Hepatic stellate cell (primary cell): ENCODE data around the gene ARPC5L.
"Not testable (repeated sequence)": the region's sequence is repeated elsewhere in the genome, so short reads cannot be mapped to it uniquely, and the experiment has no call there.

Experiments used
- DNase-seq: peaks from one replicate; pipeline ENCODE4 v3.0.0; 2011; ENCODE audit warnings: low spot score

ARPC5L gene

DNA sequence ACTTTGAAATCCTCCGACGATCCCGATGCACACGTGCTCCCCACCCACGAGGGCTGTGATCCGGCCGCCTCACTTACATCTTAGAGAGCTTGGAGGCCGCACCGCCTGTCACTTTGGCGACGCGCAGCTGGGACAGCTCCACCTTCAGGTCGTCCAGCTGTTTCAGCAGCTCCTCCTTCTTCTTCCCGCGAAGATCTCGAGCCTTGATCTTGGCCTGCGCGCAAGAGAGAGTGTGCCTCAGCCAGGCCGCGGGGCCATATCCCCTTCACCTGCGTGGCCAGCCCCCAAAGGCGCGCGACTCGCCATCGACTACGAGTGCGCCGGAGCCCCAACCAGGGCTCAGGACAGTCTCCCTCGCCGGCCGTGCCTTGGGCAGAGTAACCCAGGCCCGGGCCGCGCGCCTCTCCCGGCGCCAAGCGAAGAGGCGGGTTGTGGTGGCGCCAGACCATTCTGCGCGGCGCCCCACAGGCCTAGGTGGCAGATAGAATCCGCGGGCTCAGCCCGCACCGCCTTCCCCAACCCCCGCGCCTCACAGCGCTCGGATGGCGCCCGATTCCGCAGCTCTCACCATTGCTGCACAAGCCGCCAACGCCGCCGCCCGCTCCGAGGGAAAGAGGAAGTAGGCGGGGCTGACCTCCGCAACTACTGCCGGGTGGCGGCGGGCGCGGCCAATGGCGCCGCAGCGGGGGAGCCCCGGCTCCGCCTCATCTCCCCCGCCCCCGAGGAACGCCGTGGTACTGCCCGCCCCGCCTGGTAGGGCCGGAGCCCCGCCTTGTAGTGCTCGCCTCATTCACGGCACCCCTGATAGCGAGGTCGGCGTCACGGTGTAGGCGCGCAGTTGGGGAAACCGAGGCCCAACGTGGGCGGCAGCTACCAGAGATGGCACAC is at the start of gene ARPC5L, which contains the start of gene RPL35:
Gene ARPC5L (plus strand): TSS at position 789 of the 888 bp plus-strand sequence. CDS start 7,161 bp downstream, outside the sequence.
Gene RPL35 (minus strand): TSS at position 616 of the 888 bp plus-strand sequence. CDS start 45 bp downstream, at position 571.
- DNase-seq = peak; percentile 99

- DNase-seq = peak; percentile 96
These were observed 49.5 kb upstream of the ARPC5L start for GRCh38 chr9:124812441-124812876.

DNA sequence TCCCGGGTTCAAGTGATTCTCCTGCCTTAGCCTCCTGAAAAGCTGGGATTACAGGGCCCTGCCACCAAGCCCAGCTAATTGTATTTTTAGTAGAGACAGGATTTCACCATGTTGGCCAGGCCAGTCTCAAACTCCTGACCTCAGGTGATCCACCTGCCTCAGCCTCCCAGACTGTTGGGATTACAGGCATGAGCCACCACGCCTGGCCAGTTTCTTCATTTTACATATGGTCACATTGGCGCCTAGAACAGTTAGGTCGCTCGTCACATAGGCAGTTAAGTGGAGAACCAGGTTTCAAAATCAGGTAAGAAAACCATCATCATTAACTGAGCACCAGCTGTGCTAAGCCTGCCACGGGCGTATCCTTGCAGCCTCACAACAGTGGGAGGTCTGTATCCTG is 48.9 kb upstream of the ARPC5L start:
- no peak for DNase-seq

GRCh38 chr9:124813501-124814163 is 48.3 kb upstream of the ARPC5L start:
- DNase-seq = no peak

GRCh38 chr9:124814164-124814535 is 47.8 kb upstream of the ARPC5L start:
- DNase-seq = no peak

- no peak for DNase-seq
These were observed 46.3 kb upstream of the ARPC5L start for GRCh38 chr9:124815601-124816000.

DNA sequence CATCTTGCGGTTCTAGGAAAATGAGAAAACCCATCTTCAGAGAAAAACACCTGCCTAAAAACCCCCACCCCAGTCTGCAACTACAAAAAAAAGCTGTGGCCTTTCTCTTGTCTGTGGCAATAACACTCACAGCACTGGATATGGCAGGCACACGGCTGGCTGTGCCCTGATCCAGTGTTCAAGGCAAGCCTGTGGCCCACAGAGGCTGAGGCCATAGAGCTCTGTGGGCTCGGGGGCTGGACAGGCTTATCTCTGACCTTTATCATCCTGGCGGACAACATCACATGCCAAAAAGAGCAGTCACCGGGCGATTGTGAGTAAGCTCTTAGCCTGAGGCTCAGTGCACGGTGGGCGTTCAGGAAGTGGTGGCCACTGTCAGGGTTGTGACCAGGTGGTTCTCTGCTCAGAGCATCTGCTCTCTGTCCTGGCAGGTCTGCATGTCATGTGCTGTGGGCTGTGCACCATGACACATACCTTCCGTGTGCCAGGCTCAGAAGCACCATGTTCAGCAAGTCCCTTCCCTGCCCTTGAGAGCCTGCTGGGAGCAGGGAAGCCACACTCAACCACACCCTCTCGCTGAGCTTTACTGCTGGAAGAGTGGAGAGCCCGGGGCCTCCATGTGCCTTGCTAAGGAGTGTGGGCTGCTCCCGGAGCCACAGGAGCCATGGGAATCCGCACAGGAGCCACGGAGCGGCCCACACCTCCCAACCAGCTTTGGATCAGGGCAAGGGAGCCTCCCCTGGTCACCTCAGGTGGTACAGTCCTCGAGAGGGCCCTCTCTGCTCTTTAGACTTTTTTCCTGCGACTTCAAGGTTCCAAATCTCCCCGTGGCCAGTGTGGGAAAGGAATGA is 43.3 kb upstream of the ARPC5L start:
- no peak for DNase-seq

DNA sequence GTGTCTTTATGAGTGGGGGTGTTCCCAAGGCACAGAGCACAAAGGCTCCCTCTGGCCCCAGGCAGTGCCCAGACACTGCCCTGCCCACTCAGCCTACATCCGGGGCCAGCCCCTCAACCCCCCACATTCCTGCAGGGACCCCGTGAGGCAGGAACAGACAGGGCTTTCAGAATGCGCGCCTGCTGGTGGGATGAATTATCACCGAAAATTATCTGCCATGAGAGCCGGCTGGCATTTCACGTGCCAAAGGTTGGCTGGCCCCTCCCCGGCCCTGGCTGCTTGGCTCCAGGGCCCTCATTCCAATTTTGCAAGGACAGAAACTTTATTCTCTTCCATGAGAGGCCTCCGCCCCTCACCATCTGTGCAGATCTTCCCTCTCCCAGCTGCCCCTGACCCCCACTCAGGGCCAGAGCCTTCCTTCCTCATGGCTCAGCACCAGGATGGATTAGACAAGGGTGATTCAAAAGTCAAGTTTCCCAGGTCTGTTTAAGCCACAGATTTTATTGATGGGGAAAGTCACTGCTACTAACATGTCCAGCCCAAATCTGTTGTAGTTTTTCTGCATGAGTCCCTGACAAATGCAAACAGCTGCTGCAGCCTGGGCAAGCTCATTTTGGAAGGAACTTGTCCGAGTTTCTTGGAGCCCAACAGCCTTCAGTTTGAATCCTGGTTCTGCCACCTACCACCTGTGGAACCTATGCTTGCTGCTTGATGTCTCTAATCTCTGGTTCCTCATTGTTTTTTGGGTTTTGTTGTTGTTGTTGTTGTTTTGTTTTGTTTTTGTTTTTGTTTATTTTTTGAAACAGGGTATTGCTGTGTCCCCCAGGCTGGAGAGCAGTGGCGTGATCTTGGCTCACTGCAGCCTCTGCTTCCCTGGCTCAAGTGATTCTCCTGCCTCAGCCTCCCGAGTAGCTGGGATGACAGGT is 41.0 kb upstream of the ARPC5L start:
- DNase-seq = no peak

- DNase-seq = no peak
These were observed 33.2 kb upstream of the ARPC5L start for GRCh38 chr9:124828489-124829333.

DNA sequence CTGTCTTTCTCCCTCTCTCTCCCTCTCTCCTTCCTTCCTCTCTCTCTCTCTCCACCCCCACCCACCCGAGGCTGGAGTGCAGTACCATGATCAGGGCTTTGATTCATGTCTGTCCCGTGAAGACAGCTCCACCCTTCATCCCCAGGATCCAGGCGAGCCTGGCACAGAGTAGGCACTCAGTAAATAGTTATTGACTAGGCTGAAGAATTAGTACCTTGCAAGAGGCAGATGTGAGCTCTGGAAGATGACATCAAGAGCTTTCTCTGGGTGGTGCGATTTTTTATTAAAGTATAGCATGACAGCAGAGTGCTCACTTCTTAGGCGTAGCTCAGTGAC is 32.6 kb upstream of the ARPC5L start:
- DNase-seq = no peak

DNA sequence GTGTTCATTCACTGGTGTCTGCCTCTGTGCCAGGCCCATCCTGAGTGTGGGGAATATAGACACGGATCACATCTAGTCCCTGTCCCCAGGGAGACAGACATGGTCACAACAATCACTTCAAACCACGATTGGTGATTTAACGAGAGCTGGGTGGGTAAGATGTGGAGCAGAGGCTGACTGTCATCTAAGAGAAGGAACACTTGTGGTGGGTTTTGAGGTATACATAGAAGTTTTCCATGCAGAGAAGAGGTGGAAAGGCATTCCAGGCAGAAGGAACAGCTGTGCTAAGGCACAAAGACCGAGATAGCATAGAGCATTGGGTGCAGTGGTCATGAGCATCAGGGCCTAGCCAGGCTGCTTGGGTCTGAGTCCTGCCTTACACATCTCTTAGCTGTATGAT is 31.3 kb upstream of the ARPC5L start:
- no peak for DNase-seq

DNA sequence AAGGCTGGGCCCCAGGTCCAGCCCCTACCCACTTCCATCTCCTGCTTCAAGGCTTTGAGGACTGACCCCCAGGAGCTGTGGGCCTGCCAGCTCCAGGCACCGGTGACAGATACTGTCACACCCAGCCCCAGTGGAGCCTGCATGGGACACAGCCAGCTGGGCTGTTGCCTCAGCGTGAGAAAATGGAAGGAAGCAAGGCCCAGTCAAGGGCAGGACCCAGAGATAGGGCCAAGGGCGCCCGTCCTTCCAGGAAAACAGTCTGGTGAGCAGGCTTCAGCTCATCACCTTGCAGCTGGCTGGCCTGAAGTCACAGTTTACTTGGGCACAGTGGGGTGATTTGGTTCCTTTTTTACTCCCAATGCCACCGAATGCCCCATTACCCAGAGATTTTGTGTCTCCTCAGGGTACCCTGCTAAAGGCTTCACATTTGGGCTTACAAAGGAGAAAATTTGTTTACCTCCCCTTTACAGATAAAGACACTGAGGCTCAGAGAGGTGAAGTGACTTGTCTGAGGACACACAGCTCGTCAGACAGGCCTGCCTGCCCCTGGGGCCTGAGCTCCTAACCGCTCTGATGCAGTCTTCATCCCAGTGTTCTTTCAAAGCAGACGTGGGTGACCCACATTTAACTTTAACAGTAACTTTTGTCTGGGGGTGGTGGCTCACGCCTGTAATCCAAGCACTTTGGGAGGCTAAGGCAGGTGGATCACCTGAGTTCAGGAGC is 30.1 kb upstream of the ARPC5L start:
- no peak for DNase-seq

DNA sequence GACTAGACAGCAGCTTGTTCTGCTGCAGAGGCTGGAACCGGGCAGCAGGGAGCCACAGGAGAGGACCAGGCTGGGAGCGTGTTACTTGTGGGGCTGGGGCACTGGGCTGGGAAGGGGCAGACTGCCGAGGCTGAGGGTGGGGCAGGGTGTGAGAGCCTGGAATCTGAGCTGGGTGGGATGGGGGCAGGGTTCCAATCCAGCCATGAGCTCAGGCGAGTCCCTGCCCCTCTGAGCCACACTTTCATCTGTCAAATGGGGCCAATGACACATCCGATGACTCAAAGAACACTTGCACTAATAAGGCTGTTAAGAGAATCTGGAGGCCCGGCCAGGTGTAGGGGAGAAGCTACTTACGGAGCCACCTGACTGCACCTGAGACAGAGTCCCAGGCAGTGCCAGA is 27.3 kb upstream of the ARPC5L start:
- no peak for DNase-seq

GRCh38 chr9:124835026-124835557 is 26.8 kb upstream of the ARPC5L start:
- DNase-seq = peak; percentile 67

- DNase-seq = not testable (repeated sequence)
These were observed 23.8 kb upstream of the ARPC5L start for GRCh38 chr9:124838132-124838531.

- not testable (repeated sequence) for DNase-seq
These were observed 23.2 kb upstream of the ARPC5L start for GRCh38 chr9:124838567-124839275.

DNA sequence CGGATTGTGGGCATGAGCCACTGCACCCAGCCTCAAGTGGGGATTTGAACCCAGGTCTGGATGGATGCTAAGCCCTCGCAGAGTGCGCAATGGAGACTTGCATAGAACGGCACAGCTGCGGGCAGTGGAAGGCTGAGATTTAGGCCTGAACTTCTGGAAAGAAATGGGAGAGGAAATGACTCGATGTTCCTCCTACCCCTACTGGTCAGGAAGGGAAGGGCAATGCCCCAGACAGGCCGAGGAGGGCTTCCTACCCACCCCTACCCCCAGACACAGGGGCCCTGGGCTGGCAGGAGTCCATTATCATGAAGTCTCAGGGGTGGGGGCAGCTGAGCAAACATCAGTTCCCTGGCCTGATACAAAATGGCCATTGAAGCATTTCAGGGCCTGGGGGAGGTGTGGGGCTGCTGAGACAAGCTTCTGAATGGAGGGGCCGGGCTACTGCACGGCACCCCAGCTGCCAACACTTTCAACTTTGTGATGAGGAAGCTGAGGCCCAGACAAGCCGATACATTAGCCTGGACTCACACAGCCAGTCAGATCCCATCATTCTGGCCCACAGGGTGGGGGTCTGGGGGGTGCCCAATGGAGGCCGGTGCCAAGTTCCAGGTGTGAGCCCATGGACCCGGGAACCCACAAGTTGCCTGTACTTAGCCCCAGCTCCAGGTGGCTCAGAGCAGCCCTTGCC is 22.2 kb upstream of the ARPC5L start:
- no peak for DNase-seq

DNA sequence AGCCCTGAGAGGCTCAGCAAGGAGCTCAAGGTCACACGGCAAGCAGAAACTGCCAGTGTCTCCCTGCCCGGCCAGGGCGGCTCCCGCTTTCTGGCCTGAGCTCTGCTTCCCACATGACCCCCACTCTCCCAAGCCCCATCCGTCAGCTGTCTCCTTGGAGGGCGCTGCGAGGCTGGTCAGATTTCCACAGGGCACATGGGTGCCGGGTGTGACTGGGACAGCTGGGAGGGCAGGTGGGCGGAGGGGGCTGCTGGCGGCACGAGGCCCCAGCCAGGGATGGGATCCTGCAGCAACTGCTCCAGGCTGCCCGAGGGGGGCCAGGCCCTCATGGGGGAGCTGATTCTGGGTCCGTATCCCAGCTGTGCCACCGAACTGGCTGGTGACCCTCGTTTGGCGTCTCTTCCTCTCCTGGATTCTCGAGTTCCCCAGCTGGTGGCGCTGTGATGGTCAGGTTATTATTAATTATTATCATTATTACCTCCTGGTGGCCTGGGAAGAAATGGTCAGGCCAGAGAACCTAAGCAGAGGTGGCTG is 21.6 kb upstream of the ARPC5L start:
- DNase-seq = no peak
